HEK293 (cell line): ENCODE results near the gene PKD2.

Experiments used
- CTCF ChIA-PET: fragments of 350-600 bp; formaldehyde crosslinking; extraction: SDS; loops from one replicate; lab custom pipeline; 2021; ENCODE audit warnings: antibody characterized with exemption; lab: Yijun Ruan, JAX
- POLR2A ChIA-PET: fragments of 300-600 bp; formaldehyde crosslinking; extraction: SDS; loops from one replicate; lab custom pipeline; 2020; ENCODE audit warnings: antibody characterized with exemption, inconsistent platforms; lab: Yijun Ruan, JAX
- H3K27ac ChIP-seq: fragments of 200-500 bp; sonication (Bioruptor generic); 2 replicates; pipeline ENCODE4 v1.5.1; 2014; ENCODE audit warnings: low read depth, low read length, control low read depth, inconsistent platforms; ENCODE audit errors: extremely low read depth
- H3K36me3 ChIP-seq, 2 experiments: fragments of 200-500 bp in 1 of 2; sonication (Bioruptor generic) in 1 of 2; 1 replicate in 1 of 2; 2 replicates in 1 of 2; pipeline ENCODE4 v1.5.1; 2014 to 2017; ENCODE audit warnings: inconsistent platforms in 2 of 2, low read length in 2 of 2; ENCODE audit not compliant: control insufficient read depth in 2 of 2, insufficient read depth in 1 of 2
- H3K4me1 ChIP-seq: fragments of 200-500 bp; sonication (Bioruptor generic); 2 replicates; pipeline ENCODE4 v1.5.1; 2014; ENCODE audit warnings: mild to moderate bottlenecking, low read length, inconsistent platforms; ENCODE audit not compliant: control insufficient read depth, insufficient read depth
- H3K4me3 ChIP-seq: 2 replicates; pipeline ENCODE4 v1.5.1; 2011; ENCODE audit warnings: low read depth, mild to moderate bottlenecking, control low read depth, low read length, moderate library complexity
- H3K9me3 ChIP-seq: fragments of 200-500 bp; sonication (Bioruptor generic); 2 replicates; pipeline ENCODE4 v1.5.1; 2014; ENCODE audit warnings: low read depth, low read length, inconsistent platforms; ENCODE audit not compliant: control insufficient read depth, insufficient read depth
- IKZF3 ChIP-seq: fragments of 450-650 bp; IDR thresholded peaks from 2 replicates; pipeline ENCODE4 v1.5.0; 2018; ENCODE audit warnings: missing biosample characterization, mild to moderate bottlenecking, missing genetic modification characterization, moderate library complexity
- ZFHX2 ChIP-seq: fragments of 450-650 bp; formaldehyde crosslinking; conservative IDR thresholded peaks from 2 replicates; pipeline ENCODE4 v1.5.1; 2016; ENCODE audit warnings: missing biosample characterization, missing genetic modification characterization
- ZNF10 ChIP-seq: fragments of 450-650 bp; formaldehyde crosslinking; IDR thresholded peaks from 2 replicates; pipeline ENCODE4 v1.5.1; 2017; ENCODE audit warnings: missing biosample characterization, missing genetic modification characterization
- ZNF654 ChIP-seq: fragments of 450-650 bp; formaldehyde crosslinking; IDR thresholded peaks from 2 replicates; pipeline ENCODE4 v1.5.1; 2016; ENCODE audit warnings: low read depth, missing biosample characterization, missing genetic modification characterization
- TF ChIP-seq, protein P1 (sequence below): fragments of 450-650 bp; formaldehyde crosslinking; IDR thresholded peaks from 2 replicates; pipeline ENCODE4 v1.5.1; 2016; ENCODE audit warnings: missing biosample characterization, missing genetic modification characterization
- TF ChIP-seq, protein P2 (sequence below): fragments of 450-650 bp; formaldehyde crosslinking; conservative IDR thresholded peaks from 2 replicates; pipeline ENCODE4 v1.5.1; 2016; ENCODE audit warnings: low read depth, missing biosample characterization, missing genetic modification characterization
- TF ChIP-seq, protein P3 (sequence below): fragments of 450-650 bp; formaldehyde crosslinking; IDR thresholded peaks from 2 replicates; pipeline ENCODE4 v1.5.1; 2016; ENCODE audit warnings: missing biosample characterization, missing genetic modification characterization
- TF ChIP-seq, protein P4 (sequence below): fragments of 450-650 bp; formaldehyde crosslinking; IDR thresholded peaks from 2 replicates; pipeline ENCODE4 v1.5.1; 2016; ENCODE audit warnings: missing biosample characterization, missing genetic modification characterization
- TF ChIP-seq, protein P5 (sequence below): fragments of 450-650 bp; formaldehyde crosslinking; IDR thresholded peaks from 2 replicates; pipeline ENCODE4 v1.5.1; 2016; ENCODE audit warnings: missing biosample characterization, missing genetic modification characterization

Gene PKD2

DNA sequence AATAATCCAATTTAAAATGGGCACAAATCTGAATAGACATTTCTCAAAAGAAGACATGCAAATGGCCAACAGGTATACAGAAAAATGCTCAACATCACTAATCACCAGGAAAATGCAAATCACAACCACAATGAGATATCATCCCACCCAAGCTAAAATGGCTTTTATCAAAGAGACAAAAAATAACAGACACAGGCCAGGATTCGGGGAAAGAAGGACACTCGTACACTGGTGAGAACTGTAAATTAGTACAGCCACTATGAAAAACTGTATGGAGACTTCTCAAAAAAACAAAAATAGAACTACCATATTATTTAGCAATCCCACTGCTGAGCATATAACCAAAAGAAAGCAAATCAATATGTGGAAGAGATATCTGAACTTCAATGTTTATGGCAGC is 23.4 kb upstream of the PKD2 start (continued):
- TF ChIP-seq, protein P1, sequence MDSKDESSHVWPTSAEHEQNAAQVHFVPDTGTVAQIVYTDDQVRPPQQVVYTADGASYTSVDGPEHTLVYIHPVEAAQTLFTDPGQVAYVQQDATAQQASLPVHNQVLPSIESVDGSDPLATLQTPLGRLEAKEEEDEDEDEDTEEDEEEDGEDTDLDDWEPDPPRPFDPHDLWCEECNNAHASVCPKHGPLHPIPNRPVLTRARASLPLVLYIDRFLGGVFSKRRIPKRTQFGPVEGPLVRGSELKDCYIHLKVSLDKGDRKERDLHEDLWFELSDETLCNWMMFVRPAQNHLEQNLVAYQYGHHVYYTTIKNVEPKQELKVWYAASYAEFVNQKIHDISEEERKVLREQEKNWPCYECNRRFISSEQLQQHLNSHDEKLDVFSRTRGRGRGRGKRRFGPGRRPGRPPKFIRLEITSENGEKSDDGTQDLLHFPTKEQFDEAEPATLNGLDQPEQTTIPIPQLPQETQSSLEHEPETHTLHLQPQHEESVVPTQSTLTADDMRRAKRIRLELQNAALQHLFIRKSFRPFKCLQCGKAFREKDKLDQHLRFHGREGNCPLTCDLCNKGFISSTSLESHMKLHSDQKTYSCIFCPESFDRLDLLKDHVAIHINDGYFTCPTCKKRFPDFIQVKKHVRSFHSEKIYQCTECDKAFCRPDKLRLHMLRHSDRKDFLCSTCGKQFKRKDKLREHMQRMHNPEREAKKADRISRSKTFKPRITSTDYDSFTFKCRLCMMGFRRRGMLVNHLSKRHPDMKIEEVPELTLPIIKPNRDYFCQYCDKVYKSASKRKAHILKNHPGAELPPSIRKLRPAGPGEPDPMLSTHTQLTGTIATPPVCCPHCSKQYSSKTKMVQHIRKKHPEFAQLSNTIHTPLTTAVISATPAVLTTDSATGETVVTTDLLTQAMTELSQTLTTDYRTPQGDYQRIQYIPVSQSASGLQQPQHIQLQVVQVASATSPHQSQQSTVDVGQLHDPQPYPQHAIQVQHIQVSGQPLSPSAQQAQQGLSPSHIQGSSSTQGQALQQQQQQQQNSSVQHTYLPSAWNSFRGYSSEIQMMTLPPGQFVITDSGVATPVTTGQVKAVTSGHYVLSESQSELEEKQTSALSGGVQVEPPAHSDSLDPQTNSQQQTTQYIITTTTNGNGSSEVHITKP (tag by site-specific recombination), result no peak
- TF ChIP-seq, protein P2, sequence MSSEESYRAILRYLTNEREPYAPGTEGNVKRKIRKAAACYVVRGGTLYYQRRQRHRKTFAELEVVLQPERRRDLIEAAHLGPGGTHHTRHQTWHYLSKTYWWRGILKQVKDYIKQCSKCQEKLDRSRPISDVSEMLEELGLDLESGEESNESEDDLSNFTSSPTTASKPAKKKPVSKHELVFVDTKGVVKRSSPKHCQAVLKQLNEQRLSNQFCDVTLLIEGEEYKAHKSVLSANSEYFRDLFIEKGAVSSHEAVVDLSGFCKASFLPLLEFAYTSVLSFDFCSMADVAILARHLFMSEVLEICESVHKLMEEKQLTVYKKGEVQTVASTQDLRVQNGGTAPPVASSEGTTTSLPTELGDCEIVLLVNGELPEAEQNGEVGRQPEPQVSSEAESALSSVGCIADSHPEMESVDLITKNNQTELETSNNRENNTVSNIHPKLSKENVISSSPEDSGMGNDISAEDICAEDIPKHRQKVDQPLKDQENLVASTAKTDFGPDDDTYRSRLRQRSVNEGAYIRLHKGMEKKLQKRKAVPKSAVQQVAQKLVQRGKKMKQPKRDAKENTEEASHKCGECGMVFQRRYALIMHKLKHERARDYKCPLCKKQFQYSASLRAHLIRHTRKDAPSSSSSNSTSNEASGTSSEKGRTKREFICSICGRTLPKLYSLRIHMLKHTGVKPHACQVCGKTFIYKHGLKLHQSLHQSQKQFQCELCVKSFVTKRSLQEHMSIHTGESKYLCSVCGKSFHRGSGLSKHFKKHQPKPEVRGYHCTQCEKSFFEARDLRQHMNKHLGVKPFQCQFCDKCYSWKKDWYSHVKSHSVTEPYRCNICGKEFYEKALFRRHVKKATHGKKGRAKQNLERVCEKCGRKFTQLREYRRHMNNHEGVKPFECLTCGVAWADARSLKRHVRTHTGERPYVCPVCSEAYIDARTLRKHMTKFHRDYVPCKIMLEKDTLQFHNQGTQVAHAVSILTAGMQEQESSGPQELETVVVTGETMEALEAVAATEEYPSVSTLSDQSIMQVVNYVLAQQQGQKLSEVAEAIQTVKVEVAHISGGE, result no peak
- TF ChIP-seq, protein P3, sequence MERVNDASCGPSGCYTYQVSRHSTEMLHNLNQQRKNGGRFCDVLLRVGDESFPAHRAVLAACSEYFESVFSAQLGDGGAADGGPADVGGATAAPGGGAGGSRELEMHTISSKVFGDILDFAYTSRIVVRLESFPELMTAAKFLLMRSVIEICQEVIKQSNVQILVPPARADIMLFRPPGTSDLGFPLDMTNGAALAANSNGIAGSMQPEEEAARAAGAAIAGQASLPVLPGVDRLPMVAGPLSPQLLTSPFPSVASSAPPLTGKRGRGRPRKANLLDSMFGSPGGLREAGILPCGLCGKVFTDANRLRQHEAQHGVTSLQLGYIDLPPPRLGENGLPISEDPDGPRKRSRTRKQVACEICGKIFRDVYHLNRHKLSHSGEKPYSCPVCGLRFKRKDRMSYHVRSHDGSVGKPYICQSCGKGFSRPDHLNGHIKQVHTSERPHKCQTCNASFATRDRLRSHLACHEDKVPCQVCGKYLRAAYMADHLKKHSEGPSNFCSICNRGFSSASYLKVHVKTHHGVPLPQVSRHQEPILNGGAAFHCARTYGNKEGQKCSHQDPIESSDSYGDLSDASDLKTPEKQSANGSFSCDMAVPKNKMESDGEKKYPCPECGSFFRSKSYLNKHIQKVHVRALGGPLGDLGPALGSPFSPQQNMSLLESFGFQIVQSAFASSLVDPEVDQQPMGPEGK (tag by site-specific recombination), result no peak
- no peak for TF ChIP-seq ZFHX2 (tag by site-specific recombination)

DNA sequence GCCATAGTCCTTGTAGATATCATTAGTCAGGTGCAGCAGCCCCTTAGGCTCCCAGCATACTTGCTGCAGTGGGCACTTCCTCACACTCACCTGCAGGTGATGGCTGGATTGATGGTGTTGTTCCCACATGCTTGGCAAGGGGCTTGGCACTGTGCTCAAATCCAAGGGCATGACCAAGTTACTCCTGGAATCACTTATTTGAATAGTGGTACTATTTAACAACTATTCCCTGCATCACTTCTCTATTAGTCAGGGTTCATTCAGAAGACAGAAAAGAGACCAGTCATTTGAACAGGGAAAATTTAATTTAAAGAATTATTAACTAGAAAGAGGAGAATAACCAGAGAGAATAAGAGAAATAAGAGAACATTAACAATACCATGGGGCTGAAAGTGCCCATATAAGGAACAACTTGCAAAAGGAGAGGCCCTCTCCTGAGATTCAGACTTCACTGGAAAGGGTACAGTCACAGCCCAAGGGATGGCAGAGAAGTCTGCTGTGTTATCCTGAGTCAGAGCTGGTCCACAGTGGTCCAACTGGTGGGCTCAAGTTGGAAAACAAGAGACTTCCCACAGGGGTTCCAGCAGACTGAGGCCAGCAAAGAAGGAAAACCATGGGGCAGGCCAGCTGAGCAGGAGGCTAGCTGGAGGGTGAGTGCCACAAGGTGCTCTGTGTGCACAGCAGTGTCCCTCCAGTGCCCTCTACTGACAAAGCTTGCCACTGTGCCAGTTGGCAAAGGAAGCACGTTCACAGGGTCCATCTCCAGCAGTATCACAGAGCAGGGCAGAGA is 22.1 kb upstream of the PKD2 start:
- Histone ChIP-seq H3K9me3 (no peaks in the 10 kb centered on the region), H3K36me3 (no peaks in the 10 kb centered on the region), H3K27ac (no peak overlapping the region), H3K4me1 (no peaks in the 10 kb centered on the region), H3K4me3 (no peak overlapping the region)
- POLR2A ChIA-PET, result no interaction called here
- TF ChIP-seq IKZF3, result no peak
- TF ChIP-seq ZNF654 (tag by site-specific recombination), result peak; percentile 62
- TF ChIP-seq, protein P4, sequence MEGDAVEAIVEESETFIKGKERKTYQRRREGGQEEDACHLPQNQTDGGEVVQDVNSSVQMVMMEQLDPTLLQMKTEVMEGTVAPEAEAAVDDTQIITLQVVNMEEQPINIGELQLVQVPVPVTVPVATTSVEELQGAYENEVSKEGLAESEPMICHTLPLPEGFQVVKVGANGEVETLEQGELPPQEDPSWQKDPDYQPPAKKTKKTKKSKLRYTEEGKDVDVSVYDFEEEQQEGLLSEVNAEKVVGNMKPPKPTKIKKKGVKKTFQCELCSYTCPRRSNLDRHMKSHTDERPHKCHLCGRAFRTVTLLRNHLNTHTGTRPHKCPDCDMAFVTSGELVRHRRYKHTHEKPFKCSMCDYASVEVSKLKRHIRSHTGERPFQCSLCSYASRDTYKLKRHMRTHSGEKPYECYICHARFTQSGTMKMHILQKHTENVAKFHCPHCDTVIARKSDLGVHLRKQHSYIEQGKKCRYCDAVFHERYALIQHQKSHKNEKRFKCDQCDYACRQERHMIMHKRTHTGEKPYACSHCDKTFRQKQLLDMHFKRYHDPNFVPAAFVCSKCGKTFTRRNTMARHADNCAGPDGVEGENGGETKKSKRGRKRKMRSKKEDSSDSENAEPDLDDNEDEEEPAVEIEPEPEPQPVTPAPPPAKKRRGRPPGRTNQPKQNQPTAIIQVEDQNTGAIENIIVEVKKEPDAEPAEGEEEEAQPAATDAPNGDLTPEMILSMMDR (tag by site-specific recombination), result peak; percentile 74
- TF ChIP-seq, all 188 proteins: peak for 2
- CTCF ChIA-PET, result interaction anchor here (0.7 to 2.4 kb wide), 8 partner anchors 8 to 226 kb away, joined by 3 to 21 read pairs (median 6); no protein-coding TSS in a partner anchor

DNA sequence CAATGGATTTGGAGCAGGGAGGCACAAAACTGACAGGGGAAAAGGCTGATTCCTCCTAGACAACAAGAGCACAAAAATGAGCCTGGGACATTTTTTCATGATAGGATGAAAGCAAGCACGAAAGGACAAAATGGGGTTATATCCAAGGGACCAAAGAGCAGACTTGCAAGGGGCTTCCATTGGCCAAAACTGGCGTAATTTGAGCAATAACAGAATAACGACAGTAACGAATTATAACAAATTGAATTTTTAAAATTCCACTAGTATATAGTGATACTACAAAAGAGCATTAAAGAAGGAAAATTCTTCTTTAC is 21.6 kb upstream of the PKD2 start:
- CTCF ChIA-PET, result interaction anchor here (0.9 to 2.4 kb wide), 7 partner anchors 8 to 226 kb away, joined by 3 to 21 read pairs (median 9); no protein-coding TSS in a partner anchor
- H3K36me3 ChIP-seq, result no peaks in the 10 kb centered on the region
- no peaks in the 10 kb centered on the region for H3K4me1 ChIP-seq
- no peak overlapping the region for H3K27ac ChIP-seq
- H3K9me3 ChIP-seq, result no peaks in the 10 kb centered on the region
- TF ChIP-seq, protein P5, sequence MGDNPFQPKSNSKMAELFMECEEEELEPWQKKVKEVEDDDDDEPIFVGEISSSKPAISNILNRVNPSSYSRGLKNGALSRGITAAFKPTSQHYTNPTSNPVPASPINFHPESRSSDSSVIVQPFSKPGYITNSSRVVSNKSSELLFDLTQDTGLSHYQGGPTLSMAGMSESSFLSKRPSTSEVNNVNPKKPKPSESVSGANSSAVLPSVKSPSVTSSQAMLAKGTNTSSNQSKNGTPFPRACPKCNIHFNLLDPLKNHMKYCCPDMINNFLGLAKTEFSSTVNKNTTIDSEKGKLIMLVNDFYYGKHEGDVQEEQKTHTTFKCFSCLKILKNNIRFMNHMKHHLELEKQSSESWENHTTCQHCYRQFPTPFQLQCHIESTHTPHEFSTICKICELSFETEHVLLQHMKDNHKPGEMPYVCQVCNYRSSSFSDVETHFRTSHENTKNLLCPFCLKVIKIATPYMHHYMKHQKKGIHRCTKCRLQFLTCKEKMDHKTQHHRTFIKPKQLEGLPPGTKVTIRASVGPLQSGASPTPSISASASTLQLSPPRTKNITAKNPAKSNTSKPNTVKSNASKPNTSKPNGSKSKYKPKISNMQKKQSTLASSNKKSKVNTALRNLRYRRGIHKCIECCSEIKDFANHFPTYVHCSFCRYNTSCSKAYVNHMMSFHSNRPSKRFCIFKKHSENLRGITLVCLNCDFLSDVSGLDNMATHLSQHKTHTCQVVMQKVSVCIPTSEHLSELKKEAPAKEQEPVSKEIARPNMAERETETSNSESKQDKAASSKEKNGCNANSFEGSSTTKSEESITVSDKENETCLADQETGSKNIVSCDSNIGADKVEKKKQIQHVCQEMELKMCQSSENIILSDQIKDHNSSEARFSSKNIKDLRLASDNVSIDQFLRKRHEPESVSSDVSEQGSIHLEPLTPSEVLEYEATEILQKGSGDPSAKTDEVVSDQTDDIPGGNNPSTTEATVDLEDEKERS, result no peak
- TF ChIP-seq ZNF10 (tag by site-specific recombination), result no peak
- TF ChIP-seq, all 188 proteins: peak for 0
- POLR2A ChIA-PET, result no interaction called here
- no peak overlapping the region for H3K4me3 ChIP-seq
